ENCODE results near the gene MCF2L.
"Not testable (repeated sequence)": the region's sequence is repeated elsewhere in the genome, so short reads cannot be mapped to it uniquely, and the experiment has no call there.

The MCF2L gene

DNA sequence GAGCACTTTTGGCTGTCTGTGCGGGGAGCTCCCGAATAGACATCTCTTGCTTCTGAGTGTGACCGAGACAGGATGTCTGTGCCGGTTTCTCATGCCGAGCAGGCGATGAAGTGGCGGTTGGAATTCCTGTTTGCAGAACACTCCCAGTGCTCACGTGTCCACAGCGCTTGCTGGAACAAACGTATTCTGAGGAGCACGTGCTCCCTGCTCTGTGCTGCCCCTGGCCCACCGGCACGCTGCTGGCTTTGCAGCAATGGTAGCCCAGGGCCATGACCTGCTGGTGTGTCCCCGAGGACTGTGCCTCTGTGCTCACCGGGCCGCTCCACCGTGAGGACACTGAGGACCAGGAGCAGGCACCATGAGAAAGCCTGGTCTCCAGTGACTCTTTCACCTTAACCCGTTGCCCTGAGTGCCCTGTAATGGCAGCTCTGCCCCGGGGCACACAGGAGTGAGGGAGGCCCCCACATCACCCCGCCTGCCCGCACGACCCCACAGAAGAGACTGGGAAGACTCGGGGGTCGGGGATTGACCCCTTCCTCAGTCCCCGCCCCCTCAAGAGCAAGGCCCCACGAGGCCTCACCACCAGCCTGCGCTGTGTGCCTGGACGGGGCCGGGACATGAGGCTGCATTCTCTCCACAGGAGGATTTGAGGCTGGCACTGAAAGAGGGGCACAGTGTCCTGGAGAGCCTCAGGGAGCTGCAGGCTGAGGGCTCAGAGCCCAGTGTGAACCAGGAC lies 96.6 kb downstream of the MCF2L start:
- no peak for DNase-seq (ENCODE audit: low read depth)

- DNase-seq (ENCODE audit: low read depth), result no peak
Measured at GRCh38 chr13:113066142-113066455, 97.1 kb downstream of the MCF2L start.

DNA sequence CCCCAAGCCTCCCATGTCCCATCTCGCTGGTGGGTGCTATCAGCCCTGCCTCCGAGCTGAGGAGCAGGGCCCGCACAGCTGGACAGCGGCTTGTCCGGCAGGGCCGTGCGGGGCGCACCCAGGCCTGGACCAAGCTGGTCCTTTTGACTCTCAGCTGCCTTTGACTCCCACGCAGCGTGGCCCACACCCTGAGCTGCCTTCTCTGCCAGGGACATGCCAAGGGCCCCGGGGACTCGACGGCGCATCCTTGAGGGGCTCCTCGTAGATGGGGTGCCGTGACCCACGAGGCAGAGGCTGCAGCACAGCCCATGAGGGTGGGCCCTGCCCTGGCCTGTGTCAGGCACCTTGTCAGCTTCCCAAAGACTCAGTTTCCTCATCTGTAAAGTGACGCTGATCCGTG lies 97.7 kb downstream of the MCF2L start:
- no peak for DNase-seq (ENCODE audit: low read depth)

DNA sequence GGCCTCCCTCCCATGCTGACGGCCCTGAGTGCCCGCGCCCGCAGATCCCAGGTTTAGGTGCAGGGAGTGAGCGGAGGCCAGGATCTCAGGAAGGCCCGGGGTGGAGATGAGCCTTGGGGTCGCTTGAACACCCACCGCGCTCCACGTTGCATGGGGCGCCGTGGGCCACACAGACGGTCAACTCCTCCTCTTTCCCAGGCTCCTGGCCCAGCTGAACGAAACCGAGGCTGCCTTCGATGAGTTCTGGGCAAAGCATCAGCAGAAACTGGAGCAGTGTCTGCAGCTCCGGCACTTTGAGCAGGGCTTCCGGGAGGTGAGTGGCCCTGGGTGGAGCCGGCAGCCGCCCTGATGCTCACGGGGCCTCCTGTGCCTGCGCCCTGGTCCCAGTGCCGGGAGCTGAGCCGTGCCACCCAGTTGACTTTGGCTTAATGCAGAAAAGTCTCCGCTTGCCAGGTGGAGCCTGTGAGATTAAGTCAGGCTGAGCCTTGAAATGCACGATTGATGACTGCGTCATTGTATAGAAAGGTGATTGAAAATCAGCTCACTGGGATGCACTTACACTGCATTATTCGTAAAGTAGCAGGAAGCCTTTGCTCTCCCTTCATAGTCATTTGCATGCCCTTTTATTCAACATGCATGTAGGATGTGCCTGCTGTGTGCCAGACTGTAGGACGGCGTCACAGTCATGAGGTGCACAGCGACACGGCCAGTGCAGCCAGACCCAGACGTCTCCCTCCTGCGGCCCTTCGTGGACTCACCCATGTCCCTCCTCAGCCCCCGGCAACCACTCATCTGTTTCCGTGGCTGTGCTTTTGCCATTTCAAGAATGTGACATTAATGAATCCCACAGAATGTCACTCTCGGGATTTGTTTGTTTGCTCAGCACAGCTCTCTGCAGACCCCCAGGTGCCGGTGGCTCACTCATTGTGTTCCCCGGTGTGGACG lies 101.1 kb downstream of the MCF2L start:
- DNase-seq (ENCODE audit: low read depth), result no peak

DNA sequence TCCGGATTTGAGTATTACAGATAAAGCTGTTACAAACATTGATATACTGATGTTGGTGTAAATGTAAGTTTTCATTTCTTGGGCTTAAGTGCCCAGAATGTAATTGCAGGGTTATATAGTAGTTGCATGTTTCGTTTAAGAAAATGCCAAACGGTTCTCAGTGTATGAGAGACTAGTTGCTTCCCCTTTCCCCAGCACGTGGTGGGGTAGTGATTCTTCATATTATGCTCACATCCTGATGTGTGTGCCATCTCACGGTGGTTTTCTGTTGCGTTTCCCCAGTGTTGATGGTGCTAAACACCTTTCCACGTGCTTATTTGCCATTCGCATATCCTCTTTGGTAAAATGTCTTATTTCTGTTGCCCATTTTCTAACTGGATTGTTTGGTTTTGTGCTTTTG lies 101.8 kb downstream of the MCF2L start:
- DNase-seq (ENCODE audit: low read depth), result no peak

DNA sequence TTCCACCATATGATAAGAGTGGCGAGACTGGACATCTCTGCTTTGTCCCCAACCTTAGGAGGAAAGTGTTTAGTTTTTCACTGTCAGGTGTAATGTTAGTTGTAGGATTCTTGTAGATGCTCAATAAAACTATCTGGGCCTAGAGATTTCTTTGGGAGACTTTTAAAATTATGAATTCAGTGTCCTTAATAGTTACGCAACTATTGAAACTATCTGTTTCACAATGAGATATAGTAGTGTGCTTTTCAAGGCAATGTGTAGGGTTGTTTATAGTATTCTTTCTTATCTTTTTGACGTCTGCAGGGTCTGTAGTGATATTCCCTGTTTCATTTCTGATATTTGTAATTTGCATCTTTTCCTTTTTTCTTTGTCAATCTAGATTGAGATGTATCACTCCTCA lies 103.4 kb downstream of the MCF2L start:
- DNase-seq (ENCODE audit: low read depth), result no peak

- DNase-seq (ENCODE audit: low read depth), result no peak
Measured at GRCh38 chr13:113073942-113074341, 104.9 kb downstream of the MCF2L start.

- DNase-seq (ENCODE audit: low read depth), result no peak
Measured at GRCh38 chr13:113074401-113074800, 105.4 kb downstream of the MCF2L start.

DNA sequence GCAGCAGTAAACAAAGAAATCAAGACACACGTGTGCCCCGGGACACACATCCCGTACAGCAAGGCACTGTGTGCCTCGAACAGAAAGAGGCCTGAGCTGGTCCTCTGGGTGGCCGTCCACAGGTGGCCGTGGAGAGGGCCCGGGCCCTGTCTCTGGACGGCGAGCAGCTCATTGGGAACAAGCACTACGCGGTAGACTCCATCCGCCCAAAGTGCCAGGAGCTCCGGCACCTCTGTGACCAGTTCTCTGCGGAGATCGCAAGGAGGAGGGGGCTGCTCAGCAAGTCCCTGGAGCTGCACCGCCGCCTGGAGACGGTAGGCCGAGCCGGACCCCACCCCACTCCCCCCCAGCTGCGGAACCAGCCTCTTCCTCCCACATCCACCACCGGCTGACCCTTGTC lies 105.9 kb downstream of the MCF2L start:
- DNase-seq (ENCODE audit: low read depth), result no peak

DNA sequence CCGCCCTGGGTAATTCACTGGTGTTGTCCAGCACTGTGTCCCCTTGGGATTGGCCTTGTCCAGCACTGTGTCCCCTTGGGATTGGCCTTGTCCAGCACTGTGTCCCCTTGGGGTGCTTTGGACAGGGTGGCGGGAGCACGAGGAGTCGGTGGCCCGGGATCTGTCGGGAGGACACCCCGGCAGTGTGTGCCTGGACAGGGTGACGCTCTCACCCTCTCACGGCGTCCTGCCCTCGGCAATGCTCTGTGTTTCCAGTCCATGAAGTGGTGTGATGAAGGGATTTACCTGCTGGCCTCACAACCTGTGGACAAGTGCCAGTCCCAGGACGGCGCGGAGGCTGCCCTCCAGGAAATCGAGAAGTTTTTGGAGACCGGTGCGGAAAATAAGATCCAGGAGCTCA lies 106.7 kb downstream of the MCF2L start:
- no peak for DNase-seq (ENCODE audit: low read depth)

GRCh38 chr13:113076681-113077401 lies 107.8 kb downstream of the MCF2L start:
- DNase-seq (ENCODE audit: low read depth), result no peak

DNA sequence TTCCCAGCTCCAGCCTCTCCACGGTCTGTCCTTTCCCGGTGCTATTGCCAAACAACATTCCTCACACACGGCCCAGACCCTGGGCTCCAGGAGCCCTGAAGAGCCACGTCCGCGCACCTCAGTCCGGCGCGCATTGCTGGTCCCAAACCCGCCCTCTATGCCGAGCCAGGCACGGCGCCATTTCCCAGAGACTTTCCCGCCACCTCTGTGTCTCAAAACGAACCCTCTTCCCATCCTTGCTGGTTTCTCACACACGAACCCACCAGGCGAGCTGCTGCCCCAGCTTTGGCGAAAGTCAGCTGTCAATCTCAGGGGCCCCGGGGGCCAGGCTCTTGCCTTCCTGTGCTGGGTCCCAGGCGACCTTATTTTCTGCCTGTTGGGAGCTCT lies 108.5 kb downstream of the MCF2L start:
- DNase-seq (ENCODE audit: low read depth), result no peak

- DNase-seq (ENCODE audit: low read depth), result no peak
Measured at GRCh38 chr13:113077953-113078901, 109.2 kb downstream of the MCF2L start.

DNA sequence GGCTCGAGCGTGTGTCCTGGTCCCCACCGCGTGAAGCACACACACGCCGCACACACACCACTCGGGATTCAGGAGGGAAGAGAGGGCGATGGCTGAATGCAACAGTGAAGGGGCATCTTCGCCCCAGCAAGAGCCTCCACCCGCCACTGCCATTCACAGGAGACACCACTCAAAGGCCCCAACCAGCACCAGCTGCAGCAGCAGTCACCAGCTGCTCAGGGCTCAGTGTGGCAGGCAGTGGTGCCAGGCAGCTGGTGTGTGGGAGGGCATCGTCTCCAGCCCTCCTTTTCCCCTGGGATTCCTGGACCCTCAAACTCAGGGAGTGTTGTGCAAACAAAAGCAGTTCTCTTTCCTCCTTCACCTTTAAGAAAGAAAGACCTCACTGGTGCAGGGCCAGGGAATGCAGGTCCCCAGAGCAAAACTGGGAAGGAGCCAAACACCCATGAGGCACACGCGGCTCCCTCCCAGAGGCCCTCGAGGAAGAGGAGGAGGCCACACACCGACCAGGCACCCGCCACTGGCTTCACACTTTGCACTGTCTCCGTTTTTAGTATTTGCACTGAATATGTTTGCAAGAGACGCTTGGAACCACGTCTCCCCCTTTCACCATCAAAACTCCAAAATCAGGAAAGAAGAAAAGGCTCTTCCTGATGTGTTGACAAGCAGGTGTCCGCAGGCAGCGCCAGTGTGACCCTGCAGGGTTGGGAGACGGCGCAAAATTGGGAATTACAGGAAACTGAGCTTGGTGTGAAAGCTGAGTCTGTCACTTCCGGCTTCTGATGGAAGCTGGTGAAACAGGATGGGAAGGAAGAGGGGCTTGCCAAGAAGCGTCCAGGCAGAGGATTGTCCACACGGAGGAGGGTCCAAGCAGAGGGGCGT lies 110.1 kb downstream of the MCF2L start:
- no peak for DNase-seq (ENCODE audit: low read depth)

- DNase-seq (ENCODE audit: low read depth), result not testable (repeated sequence)
Measured at GRCh38 chr13:113079781-113080080, 110.7 kb downstream of the MCF2L start.

DNA sequence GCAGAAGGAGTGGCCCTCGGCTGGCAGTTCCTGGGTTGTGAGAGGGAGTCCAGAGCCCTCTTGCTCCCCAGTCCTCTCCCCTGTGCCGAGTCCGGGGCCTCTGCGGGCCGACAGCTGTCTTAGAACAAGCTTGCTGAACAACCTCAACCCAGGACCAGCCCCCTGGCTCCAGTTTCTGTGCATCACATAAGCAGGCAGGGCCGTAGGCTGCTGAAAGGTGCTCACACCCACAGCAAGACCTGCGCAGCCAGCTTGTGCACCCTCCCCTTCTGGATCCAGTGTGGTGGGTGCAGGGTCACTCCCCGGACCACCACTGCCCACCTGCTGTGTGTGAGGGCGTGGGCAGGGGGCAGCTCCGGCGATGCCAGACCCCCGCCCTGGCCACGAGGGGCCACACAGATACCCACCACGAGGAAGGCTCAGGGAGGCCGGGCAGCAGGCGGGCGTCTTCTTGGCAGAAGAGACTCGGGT lies 111.4 kb downstream of the MCF2L start:
- DNase-seq (ENCODE audit: low read depth), result no peak

- DNase-seq (ENCODE audit: low read depth), result no peak
Measured at GRCh38 chr13:113080901-113081521, 112.0 kb downstream of the MCF2L start.

DNA sequence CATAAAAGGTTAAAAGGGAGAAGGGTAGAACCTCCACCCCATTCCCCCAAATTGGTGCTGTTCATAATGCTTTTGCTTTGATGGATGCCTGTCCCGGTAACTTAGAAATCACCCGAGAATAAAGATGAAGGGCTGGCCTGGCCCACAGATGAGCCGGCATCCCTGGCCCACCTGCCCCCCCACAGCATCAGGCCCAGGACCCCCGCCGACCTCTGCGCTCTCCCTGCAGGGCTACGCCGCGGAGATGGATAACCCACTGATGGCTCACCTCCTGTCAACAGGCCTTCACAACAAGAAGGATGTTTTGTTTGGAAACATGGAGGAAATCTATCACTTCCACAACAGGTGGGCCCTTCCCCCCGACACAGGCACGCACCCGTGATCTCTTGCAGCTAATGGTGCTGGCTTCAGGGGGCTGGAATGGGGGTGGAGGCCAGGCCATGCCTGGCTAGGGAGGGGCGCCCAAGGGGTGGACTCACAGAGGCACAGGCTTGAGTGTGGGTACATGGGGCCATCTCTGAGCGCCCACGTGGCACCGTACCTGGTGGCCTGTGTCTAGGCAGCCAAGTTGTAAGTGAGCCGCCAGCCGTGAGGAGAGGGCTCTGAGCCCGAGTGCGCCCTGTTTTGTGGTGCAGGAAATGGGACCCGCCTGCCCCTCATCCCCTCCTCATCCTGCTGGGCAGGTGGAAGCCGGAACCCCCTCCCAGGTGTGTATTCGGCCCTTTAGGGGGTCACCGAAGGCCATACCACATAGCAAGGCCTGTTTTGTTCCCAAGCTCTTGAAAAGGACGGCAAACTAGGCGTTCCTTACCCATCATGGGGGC lies 113.4 kb downstream of the MCF2L start:
- DNase-seq (ENCODE audit: low read depth), result no peak

- DNase-seq (ENCODE audit: low read depth), result no peak
Measured at GRCh38 chr13:113083022-113083373, 114.0 kb downstream of the MCF2L start.

Measured in activated T-cell treated with anti-CD3 and anti-CD28 coated beads for 1 hour (primary cell).